Neutrophil (primary cell): ENCODE data around the gene PITHD1.

Experiments
- H3K27ac ChIP-seq: fragments of 200-600 bp; sonication (generic); 2 replicates; pipeline ENCODE4 v1.5.1; 2016; ENCODE audit warnings: mild to moderate bottlenecking, moderate library complexity
- H3K27me3 ChIP-seq: fragments of 200-600 bp; sonication (generic); 2 replicates; pipeline ENCODE4 v1.6.0; 2016; ENCODE audit warnings: mild to moderate bottlenecking
- H3K36me3 ChIP-seq: fragments of 200-600 bp; sonication (generic); 2 replicates; pipeline ENCODE4 v1.5.1; 2017
- H3K4me1 ChIP-seq, 2 experiments: fragments of 200-600 bp in 1 of 2; sonication (generic) in 1 of 2; 1 replicate in 1 of 2; 2 replicates in 1 of 2; pipeline versions ENCODE4 v1.5.1 to v1.6.1; 2013 to 2016; ENCODE audit warnings: low read depth in 1 of 2, low read length in 1 of 2, mild to moderate bottlenecking in 1 of 2, moderate library complexity in 1 of 2; ENCODE audit not compliant: control insufficient read depth in 1 of 2, insufficient read depth in 1 of 2
- H3K4me3 ChIP-seq, 2 experiments: fragments of 200-600 bp in 1 of 2; sonication (generic) in 1 of 2; 1 replicate in 1 of 2; 2 replicates in 1 of 2; pipeline ENCODE4 v1.5.1; 2013 to 2016; ENCODE audit warnings: low read depth in 1 of 2, low read length in 1 of 2, mild to moderate bottlenecking in 1 of 2, moderate library complexity in 1 of 2
- H3K9me3 ChIP-seq: fragments of 200-600 bp; sonication (generic); 2 replicates; pipeline ENCODE4 v1.5.1; 2016
- TF ChIP-seq, protein P1 (sequence below): fragments of 200-600 bp; sonication (generic); IDR thresholded peaks from 2 replicates; pipeline ENCODE4 v1.5.1; 2016; ENCODE audit warnings: antibody characterized with exemption

The PITHD1 gene

DNA sequence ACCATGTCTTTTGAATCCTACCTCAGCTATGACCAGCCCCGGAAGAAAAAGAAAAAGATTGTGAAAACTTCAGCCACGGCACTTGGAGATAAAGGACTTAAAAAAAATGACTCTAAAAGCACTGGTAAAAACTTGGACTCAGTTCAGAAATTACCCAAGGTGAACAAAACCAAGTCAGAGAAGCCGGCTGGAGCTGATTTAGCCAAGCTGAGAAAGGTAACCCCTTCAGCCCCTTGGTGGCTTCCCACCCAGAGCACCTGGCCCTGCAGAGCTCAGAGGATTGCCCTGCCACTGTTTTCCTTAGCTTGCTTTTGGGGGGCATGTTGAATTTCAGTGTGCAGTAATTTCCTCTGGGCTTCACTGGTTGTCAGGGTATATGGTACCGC lies 26.4 kb upstream of the PITHD1 start:
- Histone ChIP-seq H3K9me3 (no peaks in the 10 kb centered on the region), H3K4me3 (no peak overlapping the region), H3K4me1 (no peaks in the 10 kb centered on the region), H3K27ac (no peak overlapping the region), H3K36me3 (peaks cover 77% of the 10 kb centered on the region), H3K27me3 (no peaks in the 10 kb centered on the region)
- TF ChIP-seq, protein P1, sequence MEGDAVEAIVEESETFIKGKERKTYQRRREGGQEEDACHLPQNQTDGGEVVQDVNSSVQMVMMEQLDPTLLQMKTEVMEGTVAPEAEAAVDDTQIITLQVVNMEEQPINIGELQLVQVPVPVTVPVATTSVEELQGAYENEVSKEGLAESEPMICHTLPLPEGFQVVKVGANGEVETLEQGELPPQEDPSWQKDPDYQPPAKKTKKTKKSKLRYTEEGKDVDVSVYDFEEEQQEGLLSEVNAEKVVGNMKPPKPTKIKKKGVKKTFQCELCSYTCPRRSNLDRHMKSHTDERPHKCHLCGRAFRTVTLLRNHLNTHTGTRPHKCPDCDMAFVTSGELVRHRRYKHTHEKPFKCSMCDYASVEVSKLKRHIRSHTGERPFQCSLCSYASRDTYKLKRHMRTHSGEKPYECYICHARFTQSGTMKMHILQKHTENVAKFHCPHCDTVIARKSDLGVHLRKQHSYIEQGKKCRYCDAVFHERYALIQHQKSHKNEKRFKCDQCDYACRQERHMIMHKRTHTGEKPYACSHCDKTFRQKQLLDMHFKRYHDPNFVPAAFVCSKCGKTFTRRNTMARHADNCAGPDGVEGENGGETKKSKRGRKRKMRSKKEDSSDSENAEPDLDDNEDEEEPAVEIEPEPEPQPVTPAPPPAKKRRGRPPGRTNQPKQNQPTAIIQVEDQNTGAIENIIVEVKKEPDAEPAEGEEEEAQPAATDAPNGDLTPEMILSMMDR = no peak

GRCh38 chr1:23752909-23753308 lies 25.3 kb upstream of the PITHD1 start:
- Histone ChIP-seq H3K9me3 (no peaks in the 10 kb centered on the region), H3K36me3 (peaks cover 82% of the 10 kb centered on the region), H3K4me3 (no peak overlapping the region), H3K4me1 (no peaks in the 10 kb centered on the region), H3K27me3 (no peaks in the 10 kb centered on the region), H3K27ac (no peak overlapping the region)
- TF ChIP-seq, protein P1 = no peak

DNA sequence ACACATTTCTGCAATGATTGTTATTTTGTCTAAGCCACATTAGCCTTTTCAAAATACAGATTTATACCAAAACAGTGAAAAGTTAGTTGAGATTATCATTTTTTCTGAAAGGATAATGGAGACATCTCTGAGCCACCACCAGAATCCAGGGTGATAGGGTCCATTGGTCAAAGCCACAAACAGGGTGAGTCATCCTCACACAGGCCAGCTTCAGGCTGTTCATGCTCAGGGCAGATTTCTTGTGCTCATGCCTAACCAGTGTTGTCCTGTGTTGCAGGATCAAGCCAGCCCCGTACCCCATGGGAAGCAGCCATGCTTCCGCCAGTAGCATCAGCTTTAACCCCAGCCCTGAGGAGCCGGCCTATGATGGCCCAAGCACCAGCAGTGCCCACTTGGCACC lies 21.5 kb upstream of the PITHD1 start:
- Histone ChIP-seq H3K27me3 (no peaks in the 10 kb centered on the region), H3K36me3 (peaks cover 97% of the 10 kb centered on the region), H3K9me3 (no peaks in the 10 kb centered on the region), H3K4me3 (no peak overlapping the region), H3K4me1 (no peaks in the 10 kb centered on the region), H3K27ac (no peak overlapping the region)
- TF ChIP-seq, protein P1 = no peak

- Histone ChIP-seq H3K4me3 (no peak overlapping the region), H3K4me1 (no peaks in the 10 kb centered on the region), H3K36me3 (peaks cover 92% of the 10 kb centered on the region), H3K9me3 (no peaks in the 10 kb centered on the region), H3K27me3 (no peaks in the 10 kb centered on the region), H3K27ac (no peak overlapping the region)
- TF ChIP-seq, protein P1 = no peak
Observed at GRCh38 chr1:23757812-23758211, 20.4 kb upstream of the PITHD1 start.

DNA sequence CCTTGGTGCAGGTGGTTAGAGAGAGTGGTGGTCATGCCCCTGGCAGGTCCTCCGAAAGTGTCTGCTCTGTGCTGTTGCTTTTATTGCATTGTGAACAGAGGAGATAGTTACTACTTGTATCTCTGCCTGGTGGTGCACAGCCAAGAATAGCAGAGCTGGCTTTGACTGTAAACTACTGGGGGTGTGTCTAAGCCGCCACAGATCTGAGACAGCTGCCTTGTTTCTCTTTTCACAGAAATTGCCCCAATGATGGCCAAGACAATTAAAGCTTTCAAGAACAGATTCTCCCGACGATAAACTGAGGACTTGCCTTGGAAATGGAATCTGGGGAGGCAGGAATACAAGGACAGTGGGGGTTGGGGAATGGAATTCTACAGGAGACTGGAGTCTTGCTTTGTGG lies 18.9 kb upstream of the PITHD1 start:
- TF ChIP-seq, protein P1 = no peak
- H3K9me3 ChIP-seq = no peaks in the 10 kb centered on the region
- H3K4me1 ChIP-seq = no peaks in the 10 kb centered on the region
- H3K27ac ChIP-seq = no peak overlapping the region
- H3K36me3 ChIP-seq = peaks cover 83% of the 10 kb centered on the region
- no peak overlapping the region for H3K4me3 ChIP-seq
- H3K27me3 ChIP-seq = no peaks in the 10 kb centered on the region

- H3K4me1 ChIP-seq = no peaks in the 10 kb centered on the region
- no peaks in the 10 kb centered on the region for H3K9me3 ChIP-seq
- TF ChIP-seq, protein P1 = no peak
- no peak overlapping the region for H3K4me3 ChIP-seq
- H3K27ac ChIP-seq = no peak overlapping the region
- peaks cover 56% of the 10 kb centered on the region for H3K36me3 ChIP-seq
- H3K27me3 ChIP-seq = no peaks in the 10 kb centered on the region
Observed at GRCh38 chr1:23763041-23763577, 15.1 kb upstream of the PITHD1 start.
